Sciatic nerve (tissue), 2 donors: ENCODE data around the gene GRXCR2. TPM values are rescaled to one million over a fixed set of nuclear protein-coding genes. Genes with fewer than 3 reads are reported as not detected.
"Not testable (repeated sequence)": the region's sequence is repeated elsewhere in the genome, so short reads cannot be mapped to it uniquely, and the experiment has no call there.

ENCODE experiments used
- ATAC-seq: fragments of 200-7000 bp; cut with Tn5 transposase; one replicate; pipeline ENCODE4 v1.9.1; 2020; ENCODE audit warnings: mild to moderate bottlenecking, moderate library complexity
- DNase-seq: peaks from one replicate; pipeline ENCODE4 v3.0.0-alpha.2; 2020; ENCODE audit warnings: low spot score
- intact Hi-C: fragments of 100-400 bp; cut with DNase I; formaldehyde crosslinking; loops from one replicate; pipeline ENCODE4 v1.14.2; 2022
- total RNA-seq: library from RNA; stranded (reverse); fragmentation: NEBNext Ultra II Directional; extraction: Animal tissue kit (Norgen Biotek cat#: 25700); gene quantifications from one replicate; pipeline ENCODE4 v1.2.1, GENCODE V29; 2021
- donor health status: DM: no; HTN: no; CAD: no.
- donor health status: DM: no; HTN: no; CAD: no.

The GRXCR2 gene
- total RNA-seq, 1 donor from 2014 or later, result not detected

DNA sequence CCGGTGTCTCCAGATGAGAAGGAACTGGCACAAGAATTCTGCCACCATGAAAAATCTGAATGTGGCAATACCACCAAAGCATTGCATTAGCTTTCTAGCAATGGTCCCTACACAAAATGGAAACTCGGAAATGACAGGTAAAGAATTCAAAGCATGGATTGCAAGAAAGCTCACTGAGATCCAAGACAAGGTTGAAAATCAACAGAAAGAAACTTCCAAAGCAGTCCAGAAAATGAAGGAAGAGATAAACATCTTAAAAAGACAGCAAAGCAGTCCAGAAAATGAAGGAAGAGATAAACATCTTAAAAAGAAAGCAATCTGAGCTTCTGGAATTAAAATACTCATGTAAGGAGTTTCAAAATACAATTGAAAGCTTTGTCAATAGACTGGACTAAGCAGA, 16.8 kb upstream of the GRXCR2 start:
- ATAC-seq (no peak), DNase-seq (no peak)
- intact Hi-C loops, result no loop called here

DNA sequence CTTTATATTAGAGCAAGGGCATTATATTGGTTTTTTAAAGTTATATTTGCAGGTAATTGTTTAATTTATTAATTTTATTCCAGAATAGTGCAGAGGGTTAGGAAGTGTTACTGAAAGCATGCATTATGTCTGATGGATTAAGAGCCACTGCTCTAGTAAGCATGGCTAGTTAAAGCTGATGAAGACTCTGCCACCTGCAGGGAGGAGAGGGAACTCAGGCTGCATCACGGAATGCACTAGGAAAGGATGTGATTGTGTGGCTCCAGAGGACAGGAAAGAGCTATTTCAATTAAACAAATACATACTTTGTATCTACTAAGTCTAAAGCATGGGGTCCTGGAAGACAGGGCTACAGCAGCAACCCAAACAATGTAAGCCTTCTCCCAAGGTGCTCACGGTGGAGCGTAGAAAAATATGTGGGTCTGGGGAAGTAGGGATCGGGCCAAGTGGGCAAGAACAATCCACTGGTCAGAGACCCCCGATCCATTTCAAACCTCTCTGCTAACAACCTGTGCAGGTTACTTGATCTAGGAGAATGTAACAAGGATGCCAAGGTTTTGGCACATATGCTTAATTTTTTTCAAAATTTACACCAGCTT, 15.3 kb upstream of the GRXCR2 start:
- intact Hi-C loops, result no loop called here
- peak; percentile 30 for ATAC-seq
- DNase-seq, result no peak

DNA sequence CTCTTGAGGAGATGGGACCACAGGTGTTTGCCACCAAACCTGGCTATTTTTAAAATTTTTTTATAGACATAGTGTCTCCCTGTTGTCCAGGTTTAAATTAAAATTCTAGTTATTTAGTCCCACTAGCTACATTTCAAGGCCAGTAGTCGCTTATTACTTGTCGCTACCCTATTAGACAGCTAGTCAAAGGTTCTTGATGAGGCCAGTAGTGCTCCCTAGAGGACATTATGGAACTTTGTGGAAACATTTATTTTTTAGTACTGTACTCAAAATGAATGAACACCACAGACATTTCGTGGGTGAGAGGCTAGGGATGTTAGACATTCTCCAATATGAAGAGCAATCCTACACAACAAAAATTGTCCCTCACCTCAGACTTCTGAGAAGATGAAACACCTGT, 14.4 kb upstream of the GRXCR2 start:
- intact Hi-C loops, result no loop called here
- ATAC-seq (no peak), DNase-seq (no peak)

DNA sequence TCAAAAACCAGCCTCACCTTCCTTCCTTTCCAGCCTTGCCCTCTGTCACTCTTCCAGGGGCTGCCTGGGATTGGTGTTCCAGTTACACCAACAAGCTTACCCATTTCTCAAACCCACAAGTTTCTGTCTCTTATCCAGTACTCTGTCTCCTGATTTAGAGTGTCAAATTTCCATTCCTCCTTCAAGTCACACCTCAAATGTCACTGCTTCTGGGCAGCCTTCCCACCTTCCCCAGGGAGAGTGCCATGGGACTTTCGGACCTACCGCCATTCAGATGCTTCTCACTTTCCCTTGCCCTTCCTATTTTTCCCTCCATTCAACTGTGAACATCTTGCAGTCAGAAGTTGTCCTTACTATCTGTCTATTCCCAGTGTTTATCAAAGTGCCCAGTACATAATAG, 2.0 kb upstream of the GRXCR2 start:
- ATAC-seq, result no peak
- intact Hi-C loops, result no loop called here
- no peak for DNase-seq

DNA sequence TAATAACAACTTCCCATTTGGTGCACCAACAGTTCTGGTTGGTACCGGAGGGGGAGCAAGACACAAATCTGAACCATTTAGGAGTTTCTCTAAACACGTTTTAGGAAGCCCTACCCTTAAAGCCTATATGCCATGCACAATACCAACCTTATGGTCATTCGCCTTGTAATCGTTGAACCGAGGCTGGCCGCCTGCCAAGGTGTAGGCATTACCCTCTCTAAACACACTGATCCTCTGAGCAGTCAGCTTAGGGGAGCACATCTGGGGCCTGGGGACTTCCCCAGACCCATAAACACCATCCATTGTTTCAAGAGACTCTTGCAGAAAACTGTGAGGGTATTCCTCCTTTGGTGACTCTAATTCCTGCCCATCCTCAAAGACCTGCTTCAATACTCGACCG, 328 bp downstream of the GRXCR2 start:
- no peak for DNase-seq
- ATAC-seq, result no peak
- intact Hi-C loops, result no loop called here

DNA sequence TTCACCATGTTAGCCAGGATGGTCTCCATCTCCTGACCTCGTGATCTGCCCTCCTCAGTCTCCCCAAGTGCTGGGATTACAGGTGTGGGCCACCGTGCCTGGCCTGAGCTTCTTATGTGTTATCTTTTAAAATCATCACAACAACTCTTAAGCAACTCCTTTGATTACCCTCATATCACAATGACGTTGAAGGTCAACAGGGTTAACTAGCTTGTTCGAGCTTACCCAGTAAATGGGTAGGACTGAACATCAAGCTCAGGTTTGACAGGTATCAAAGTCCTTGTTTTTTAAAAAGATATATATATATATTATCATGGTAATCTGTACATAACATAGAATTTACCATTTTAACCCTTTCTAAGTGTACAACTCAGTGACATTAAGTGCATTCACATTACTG, 3.1 kb downstream of the GRXCR2 start:
- intact Hi-C loops, result no loop called here
- no peak for ATAC-seq
- DNase-seq, result no peak

DNA sequence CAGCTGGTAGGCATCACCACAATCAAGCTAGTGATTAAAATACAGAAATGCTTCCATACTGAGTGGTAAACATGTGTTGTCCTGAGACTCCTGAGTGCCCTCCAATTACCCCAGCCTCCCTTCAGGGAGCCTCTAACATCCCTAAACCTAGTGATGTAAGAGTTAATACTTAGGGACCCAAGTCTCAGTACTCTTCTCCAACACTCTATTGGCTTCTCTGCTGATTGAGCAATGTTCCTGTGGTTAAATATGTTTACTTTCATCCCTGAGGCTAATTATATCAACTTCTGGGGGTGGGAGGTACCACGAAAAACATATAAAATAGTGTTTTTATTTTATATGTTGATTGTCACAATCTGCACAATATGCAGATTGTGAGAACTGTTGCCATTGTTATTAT, 5.0 kb downstream of the GRXCR2 start:
- intact Hi-C loops, result no loop called here
- no peak for DNase-seq
- ATAC-seq, result no peak

DNA sequence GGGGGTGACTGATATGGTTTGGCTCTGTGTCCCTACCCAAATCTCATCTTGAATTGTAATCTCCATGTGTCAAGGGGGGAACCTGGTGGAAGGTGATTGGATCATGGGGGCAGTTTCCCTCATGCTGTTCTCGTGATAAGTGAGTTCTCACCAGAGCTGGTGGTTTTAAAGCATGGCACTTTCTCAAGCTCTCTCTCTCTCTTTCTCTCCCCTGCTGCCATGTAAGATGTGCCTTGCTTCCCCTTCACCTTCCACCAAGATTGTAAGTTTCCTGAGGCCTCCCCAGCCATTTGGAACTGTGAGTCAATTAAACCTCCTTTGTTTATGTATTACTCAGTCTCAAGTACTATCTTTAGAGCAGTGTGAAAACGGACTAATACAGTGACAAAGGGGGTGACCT, 8.4 kb downstream of the GRXCR2 start:
- ATAC-seq, intact Hi-C loops, DNase-seq: not testable (repeated sequence)

DNA sequence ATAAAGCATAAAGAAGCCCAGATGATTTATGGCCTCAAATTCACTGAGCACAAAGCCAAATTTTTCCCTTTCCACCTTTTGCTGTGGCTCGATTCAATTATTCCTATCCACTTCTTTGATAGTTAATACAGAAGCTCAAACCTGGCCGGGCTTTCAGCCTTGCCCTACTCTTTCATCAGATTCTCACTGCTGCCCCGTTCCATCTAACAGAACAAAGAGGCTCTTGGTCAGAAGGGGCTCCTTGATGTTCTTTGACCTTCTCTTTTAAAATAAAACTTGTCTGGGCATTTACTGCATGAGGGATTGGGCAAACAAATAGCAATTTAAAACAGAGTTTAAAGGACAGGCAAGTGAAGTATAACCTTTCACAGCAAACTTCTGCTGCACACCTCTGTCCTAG, 9.8 kb downstream of the GRXCR2 start:
- intact Hi-C loops, result no loop called here
- DNase-seq (no peak), ATAC-seq (no peak)

DNA sequence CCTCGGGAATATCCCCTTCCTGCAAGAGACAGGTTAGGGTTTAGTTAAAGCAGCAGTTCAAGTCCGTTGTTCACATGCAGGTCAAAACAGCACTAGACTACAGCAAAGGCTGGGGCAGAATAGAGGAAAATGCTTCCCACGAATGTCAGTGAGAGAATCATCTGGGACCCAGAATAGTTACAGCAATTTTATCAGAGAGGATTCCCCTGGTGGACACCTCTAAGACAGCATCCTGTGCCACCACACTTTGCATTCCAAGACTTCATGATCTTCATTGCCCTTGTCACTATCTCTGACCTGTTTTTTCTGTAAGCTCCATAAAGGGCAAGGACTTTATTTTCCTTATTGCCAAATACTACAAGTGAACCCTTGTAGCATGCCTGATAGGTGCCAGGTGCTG, 12.9 kb downstream of the GRXCR2 start:
- no peak for ATAC-seq
- DNase-seq, result no peak
- intact Hi-C loops, result no loop called here

DNA sequence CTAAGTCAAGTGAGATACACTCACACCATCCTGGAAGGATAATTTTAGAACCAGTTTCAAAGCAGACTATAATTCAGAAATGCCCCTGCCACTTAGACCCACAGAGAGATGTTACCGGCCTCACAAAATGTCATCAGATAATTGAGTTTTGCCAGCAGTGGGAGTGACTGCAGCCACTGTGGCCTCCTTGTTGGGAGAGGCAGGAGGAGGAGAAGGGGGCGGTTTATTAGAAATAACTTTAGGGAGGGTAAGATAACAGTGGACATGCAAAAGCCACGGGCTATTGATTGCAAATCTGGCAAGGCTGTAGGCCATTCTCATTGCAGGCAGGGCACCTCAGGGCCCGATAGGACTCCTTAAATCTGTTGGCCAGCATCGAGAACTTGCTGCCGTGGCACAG, 13.4 kb downstream of the GRXCR2 start:
- intact Hi-C loops, result no loop called here
- DNase-seq (no peak), ATAC-seq (no peak)

DNA sequence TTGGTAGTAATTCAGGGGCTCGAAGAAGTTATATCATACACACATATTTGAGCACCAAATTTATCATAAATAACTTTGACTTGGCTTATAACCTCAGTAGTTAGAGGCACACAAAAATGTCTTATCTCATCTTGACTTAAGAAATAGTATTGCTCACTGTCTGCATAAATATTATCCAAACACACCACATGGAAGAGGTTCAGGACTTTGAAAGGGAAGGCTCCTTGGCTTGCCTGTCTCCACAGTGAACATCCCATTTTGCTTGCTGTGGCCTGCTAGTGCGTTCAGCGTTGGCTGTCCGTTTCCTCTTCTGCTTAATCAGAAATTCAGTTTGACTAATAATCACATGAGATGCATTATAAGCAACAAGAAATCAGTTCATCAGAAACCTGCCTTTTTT, 13.9 kb downstream of the GRXCR2 start:
- DNase-seq, result no peak
- ATAC-seq, result no peak
- intact Hi-C loops, result no loop called here

DNA sequence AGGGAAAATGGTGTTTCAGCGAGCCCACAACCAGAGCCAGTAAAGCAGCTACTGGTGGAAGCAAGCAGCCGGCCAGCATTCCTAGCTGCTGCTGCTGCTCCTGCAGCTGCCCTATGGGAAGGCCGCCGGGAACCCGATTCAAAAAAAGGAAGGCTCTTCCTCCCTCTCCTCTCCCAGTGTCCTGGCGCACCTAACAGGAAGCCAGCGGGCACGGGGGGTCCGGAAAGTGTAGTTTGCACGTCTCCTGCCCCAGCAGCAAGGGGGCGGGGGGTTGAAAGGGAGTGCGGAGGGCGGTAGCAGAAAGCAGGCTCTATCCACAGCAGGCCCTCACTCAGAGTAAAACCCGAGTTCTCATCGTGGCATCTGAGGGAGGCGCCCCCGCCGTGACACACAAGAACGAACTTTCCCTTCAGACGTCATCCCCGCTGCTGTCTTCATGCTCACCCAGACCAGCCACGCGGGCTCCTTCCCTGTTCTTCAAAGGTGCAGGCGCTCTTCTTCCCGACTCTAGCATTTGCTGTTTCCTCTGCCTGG, 16.5 kb downstream of the GRXCR2 start:
- DNase-seq (peak; percentile 62), ATAC-seq (peak; percentile 85)
- intact Hi-C loops, result no loop called here

DNA sequence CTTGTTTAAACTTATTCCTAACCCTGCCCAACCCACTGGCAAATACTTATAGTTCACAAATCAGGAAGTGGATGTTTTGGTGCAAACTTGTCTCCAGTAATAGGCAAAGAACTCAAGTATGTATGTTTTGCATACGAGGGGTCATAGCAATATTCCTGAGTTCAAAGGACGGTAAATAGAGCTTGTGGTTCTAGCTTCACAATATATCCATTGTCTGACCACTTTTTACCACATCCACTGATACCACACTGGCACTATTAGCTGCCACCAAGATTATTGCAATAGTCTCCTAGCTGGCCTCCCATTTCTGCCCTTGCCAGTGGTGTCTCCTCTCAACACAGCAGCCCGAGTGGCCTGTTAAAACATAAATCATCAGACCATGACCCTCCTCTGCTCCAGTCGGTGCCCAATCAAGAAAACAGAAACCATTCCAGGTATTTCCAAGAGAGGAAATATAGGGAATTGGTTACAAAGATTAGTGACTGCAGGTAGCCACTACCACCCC, 17.0 kb downstream of the GRXCR2 start:
- intact Hi-C loops, result no loop called here
- ATAC-seq, result peak; percentile 39

DNA sequence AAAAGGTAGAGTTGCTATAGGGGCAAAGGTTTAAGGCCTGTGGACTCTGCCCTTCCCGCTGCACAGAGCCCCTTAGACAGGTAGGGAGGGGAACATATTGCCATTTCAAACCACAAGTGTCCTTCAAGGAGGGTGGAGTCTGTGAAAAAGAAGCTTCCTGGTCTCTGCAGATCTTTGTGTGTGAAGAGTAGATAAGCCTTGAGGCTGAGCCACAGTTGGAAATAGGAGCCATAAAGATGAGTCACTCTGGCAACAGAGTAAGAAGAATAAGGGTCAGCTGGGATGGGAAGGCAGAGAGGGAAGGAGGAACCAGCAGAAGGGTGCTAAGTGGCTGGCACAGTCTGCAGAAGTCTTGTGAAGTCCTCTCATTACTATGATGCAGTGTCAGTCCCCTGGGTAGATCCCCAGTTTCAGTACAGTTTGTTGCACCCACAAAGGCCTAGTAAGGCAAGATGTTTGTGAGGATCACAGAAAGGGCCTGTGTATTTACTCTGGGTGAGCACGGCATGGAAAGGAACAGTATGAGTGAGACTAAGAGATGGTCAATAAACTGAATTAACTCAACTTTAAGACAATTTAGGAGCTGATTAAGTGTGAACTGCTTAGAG, 18.1 kb downstream of the GRXCR2 start:
- peak; percentile 26 for ATAC-seq
- intact Hi-C loops, result no loop called here
- DNase-seq, result no peak

More for the DNA sequence above, 17.0 kb downstream of the GRXCR2 start:
- DNase-seq, result no peak

DNA sequence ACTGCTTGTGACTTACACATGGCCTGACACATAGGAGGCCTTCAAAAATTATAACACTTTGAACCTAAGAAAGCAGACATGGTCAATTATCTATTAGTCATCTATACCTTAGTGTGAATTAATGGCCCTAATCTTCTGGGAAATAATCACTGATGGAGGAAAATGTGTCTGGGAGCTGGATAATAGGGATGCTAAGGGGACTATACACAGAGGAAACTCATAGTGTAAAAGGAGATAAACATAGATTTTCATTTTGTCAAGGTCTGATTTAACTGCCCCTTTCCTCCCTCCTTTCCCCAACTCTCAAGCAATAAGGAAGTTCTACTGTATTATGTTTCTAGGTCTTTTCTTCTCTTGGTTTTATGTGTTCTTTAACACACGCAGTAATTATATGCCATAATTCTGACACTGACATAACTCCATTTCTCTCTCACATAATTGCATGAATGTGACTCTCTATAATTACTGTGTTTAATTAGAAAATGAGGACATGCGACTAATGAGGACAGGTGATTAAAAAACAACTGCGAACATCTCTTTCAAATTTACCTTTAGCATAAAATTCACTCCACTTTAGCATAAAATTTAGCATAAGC, 18.9 kb downstream of the GRXCR2 start:
- intact Hi-C loops, result no loop called here
- no peak for ATAC-seq
- no peak for DNase-seq

DNA sequence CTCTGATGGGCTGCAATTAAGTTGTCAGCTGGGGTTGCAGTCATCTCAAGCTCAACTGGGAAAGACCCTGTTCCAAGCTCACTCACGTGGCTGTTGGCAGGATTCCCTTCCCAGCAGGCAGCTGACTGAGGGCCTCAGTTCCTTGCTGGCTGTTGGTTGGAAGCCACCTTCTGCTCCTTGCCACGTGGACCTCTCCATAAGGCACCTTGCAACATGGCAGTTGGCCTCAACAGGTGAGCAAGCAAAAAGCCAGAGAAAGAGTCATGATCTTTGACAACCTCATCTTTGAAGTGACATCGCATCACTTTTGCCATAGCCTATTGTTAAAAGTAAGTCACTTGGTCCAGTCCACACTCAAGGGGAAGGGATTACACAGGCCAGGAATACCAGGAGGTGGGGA, 19.8 kb downstream of the GRXCR2 start:
- ATAC-seq, result no peak
- DNase-seq, result no peak
- intact Hi-C loops, result no loop called here

DNA sequence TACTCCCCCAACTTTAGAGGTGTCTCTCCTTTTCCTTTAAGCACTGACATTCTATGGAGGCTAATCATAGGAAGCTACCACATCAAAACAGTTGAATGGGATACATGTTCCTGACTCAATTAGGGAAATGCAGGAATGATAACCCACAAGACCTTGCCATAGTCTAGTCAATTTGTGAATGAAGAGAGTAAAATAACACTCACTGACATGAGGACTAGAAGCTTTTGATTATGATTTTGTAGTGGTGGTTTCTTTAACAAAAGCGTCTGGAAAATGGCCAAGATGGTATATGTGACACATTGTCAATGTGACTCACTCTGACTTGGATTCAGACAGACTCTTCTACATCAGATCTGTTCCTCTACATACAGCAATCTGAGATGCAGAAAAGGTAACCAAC, 24.0 kb downstream of the GRXCR2 start:
- intact Hi-C loops, result no loop called here
- DNase-seq (no peak), ATAC-seq (no peak)

DNA sequence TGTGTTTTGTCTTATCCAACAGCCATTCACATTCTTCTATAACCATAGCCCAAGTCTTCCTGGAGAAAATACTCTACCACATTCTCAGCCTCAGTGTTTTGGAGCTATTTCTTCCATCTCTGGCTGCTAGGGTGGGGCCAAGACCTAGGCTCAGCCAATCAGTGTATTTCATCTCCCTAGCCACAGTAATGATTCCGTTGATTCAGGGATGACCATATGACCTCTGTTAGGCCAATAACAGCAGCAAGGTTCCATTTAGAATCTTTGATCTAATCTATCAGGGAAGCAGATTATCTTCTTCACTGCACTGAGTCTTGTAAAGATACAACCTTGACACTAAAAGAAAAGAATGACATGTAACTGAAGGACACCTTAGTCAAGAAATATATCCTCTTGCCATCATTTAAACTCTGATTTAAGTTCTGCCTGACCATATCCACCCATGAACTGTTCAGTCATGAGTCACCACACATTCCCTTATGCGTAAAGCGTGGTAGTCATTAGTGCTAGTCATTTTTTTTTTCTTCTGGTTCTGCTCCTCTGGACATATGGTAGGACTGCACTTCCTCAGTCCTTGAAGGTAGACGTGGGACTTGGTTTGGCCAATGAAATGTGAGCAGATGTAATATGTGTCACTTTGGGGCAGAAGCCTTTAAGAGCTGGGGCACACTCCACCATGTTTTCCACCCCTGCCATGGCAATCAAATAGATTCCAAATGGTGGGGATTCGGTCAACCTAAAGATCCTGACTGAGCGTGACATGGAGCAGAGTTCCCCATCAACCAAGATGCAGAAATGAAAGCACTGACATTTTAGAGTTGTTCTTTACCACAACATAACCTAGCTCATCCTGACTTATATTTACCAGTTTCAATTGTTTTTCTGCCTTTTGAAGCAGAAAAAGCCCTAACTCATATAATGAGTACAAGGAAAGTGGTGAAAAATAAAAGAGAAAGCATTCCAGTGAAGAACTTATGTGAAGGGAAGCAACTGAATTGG, 25.0 kb downstream of the GRXCR2 start:
- ATAC-seq (no peak), DNase-seq (no peak)
- intact Hi-C loops, result no loop called here
